ENCODE data around the gene MAP3K1.

MAP3K1 gene

GRCh38 chr5:56941981-56942380 lies 126.6 kb downstream of the MAP3K1 start (continued):
- TF ChIP-seq ZNF280D (tag by site-specific recombination; IDR thresholded peaks at IDR 0.05) (no peak), ZNF362 (tag by site-specific recombination; IDR thresholded peaks at IDR 0.05) (no peak), ZNF433 (tag by site-specific recombination; IDR thresholded peaks at IDR 0.05; ENCODE audit: low read depth) (no peak), ZNF426 (tag by site-specific recombination; IDR thresholded peaks at IDR 0.05) (no peak), ZNF2 (tag by site-specific recombination; IDR thresholded peaks at IDR 0.05) (no peak), ZNF510 (tag by site-specific recombination; IDR thresholded peaks at IDR 0.05; ENCODE audit: insufficient replicate concordance) (no peak), ZNF311 (tag by site-specific recombination; IDR thresholded peaks at IDR 0.05; ENCODE audit: borderline replicate concordance) (no peak)
